ENCODE data around the gene TNFRSF21.

DNA sequence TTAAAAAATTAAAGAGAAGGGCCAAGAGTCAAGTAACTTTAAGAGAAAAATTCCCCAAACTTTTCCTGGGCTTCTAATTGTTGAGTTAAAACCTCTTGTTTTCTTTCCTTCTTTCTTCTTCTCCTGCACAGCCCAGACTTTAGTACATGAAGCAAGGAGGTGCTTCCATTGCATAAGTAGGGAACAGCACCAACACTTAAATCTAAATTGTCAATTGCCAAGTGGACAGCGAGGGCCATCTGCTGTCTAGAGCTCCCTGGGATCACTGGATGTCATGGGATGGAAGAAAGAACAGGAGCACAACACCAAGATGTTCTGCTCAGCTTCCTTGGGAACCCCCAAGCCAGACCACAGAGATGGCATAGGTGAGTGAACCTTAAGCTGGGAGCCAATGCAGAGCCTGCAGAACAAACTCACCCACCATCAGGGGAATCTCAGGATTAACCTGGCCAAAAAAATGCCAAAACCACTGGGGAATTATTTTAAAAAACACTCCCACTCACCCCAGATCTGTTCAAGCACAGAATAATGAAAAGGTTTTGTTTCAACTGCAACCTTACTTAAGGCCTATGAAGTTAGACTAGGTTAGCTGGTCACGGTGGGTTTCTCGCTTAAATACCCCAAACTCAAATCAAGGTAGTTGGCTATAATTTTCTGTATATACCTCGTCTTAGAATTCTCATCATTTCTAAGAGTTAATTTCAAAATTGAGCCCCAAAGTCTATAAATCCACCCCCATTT is 67.8 kb downstream of the TNFRSF21 start:
- TF ChIP-seq, protein P1, sequence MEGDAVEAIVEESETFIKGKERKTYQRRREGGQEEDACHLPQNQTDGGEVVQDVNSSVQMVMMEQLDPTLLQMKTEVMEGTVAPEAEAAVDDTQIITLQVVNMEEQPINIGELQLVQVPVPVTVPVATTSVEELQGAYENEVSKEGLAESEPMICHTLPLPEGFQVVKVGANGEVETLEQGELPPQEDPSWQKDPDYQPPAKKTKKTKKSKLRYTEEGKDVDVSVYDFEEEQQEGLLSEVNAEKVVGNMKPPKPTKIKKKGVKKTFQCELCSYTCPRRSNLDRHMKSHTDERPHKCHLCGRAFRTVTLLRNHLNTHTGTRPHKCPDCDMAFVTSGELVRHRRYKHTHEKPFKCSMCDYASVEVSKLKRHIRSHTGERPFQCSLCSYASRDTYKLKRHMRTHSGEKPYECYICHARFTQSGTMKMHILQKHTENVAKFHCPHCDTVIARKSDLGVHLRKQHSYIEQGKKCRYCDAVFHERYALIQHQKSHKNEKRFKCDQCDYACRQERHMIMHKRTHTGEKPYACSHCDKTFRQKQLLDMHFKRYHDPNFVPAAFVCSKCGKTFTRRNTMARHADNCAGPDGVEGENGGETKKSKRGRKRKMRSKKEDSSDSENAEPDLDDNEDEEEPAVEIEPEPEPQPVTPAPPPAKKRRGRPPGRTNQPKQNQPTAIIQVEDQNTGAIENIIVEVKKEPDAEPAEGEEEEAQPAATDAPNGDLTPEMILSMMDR (conservative IDR thresholded peaks at IDR 0.05; ENCODE audit: low read length), result no peak
- TF ChIP-seq EZH2phosphoT487 (IDR thresholded peaks at IDR 0.05; ENCODE audit: borderline replicate concordance, low read depth, low read length), result no peak
